Neural progenitor cell (in vitro differentiated cells): ENCODE measurements around the gene ACTBL2. TPM values are rescaled to one million over a fixed set of nuclear protein-coding genes. Genes with fewer than 3 reads are reported as not detected.
A peak's percentile ranks its signal among the peaks of the same experiment; 100 is the strongest.

ENCODE experiments used
- DNase-seq: peaks from one replicate; pipeline ENCODE4 v3.0.0-alpha.2; 2016; ENCODE audit warnings: low spot score
- H2AFZ ChIP-seq: fragments of 200-600 bp; sonication (generic); replicated peaks from 2 replicates; pipeline ENCODE4 v1.6.1; 2016; ENCODE audit warnings: antibody characterized with exemption
- H3F3A ChIP-seq: fragments of 200-600 bp; sonication (generic); 2 replicates; pipeline ENCODE4 v1.6.1; 2016; ENCODE audit warnings: antibody characterized with exemption, low read depth
- H3K27ac ChIP-seq: fragments of 200-600 bp; sonication (generic); 2 replicates; pipeline ENCODE4 v1.5.1; 2016; ENCODE audit warnings: mild to moderate bottlenecking
- H3K27me3 ChIP-seq: fragments of 200-600 bp; sonication (generic); 2 replicates; pipeline ENCODE4 v1.6.1; 2016; ENCODE audit warnings: mild to moderate bottlenecking, moderate library complexity
- H3K36me3 ChIP-seq: fragments of 200-600 bp; sonication (generic); 2 replicates; pipeline ENCODE4 v1.5.1; 2016
- H3K4me1 ChIP-seq: fragments of 200-600 bp; sonication (generic); 2 replicates; pipeline ENCODE4 v1.6.1; 2016; ENCODE audit warnings: mixed run types
- H3K4me2 ChIP-seq: fragments of 200-600 bp; sonication (generic); 2 replicates; pipeline ENCODE4 v1.6.1; 2016
- H3K4me3 ChIP-seq: fragments of 200-600 bp; sonication (generic); 2 replicates; pipeline ENCODE4 v1.5.1; 2016
- H3K79me2 ChIP-seq: fragments of 200-600 bp; sonication (generic); 2 replicates; pipeline ENCODE4 v1.6.1; 2016; ENCODE audit warnings: low read depth
- H3K9ac ChIP-seq: fragments of 200-600 bp; sonication (generic); 2 replicates; pipeline ENCODE4 v1.6.1; 2016
- H3K9me3 ChIP-seq: fragments of 200-600 bp; sonication (generic); 2 replicates; pipeline ENCODE4 v1.5.1; 2016; ENCODE audit warnings: low read depth
- H4K20me1 ChIP-seq: fragments of 200-600 bp; sonication (generic); 2 replicates; pipeline ENCODE4 v1.6.1; 2016; ENCODE audit warnings: low read depth
- H3K27ac Mint-ChIP-seq: 3 replicates; pipeline ENCODE4 v1.8.0; 2021; ENCODE audit warnings: mixed read lengths
- H3K27me3 Mint-ChIP-seq: 2 replicates; pipeline ENCODE4 v1.8.0; 2022; ENCODE audit warnings: low read depth, mild to moderate bottlenecking, inconsistent platforms, moderate library complexity, mixed read lengths; ENCODE audit not compliant: insufficient read depth
- H3K36me3 Mint-ChIP-seq: 3 replicates; pipeline ENCODE4 v1.8.0; 2021; ENCODE audit warnings: mixed read lengths
- H3K4me1 Mint-ChIP-seq: 3 replicates; pipeline ENCODE4 v1.8.0; 2021; ENCODE audit warnings: mixed read lengths
- H3K4me3 Mint-ChIP-seq: 3 replicates; pipeline ENCODE4 v1.8.0; 2021; ENCODE audit warnings: mild to moderate bottlenecking, moderate library complexity, mixed read lengths
- H3K9me3 Mint-ChIP-seq: 3 replicates; pipeline ENCODE4 v1.8.0; 2020; ENCODE audit warnings: mixed read lengths
- CTCF ChIP-seq: fragments of 200-600 bp; sonication (generic); IDR thresholded peaks from 2 replicates; pipeline ENCODE4 v1.5.1; 2017; ENCODE audit warnings: antibody characterized with exemption, mild to moderate bottlenecking
- EZH2 ChIP-seq: fragments of 200-600 bp; sonication (generic); IDR thresholded peaks from 2 replicates; pipeline ENCODE4 v1.6.1; 2017; ENCODE audit warnings: antibody characterized with exemption, mild to moderate bottlenecking, moderate library complexity
- EZH2phosphoT487 ChIP-seq: fragments of 200-600 bp; sonication (generic); IDR thresholded peaks from 2 replicates; pipeline ENCODE4 v1.6.1; 2017; ENCODE audit warnings: antibody characterized with exemption
- total RNA-seq: library from RNA; depleted of rRNA; stranded (reverse); fragments of >200 nt; gene quantifications from 2 replicates; pipeline ENCODE4 v1.2.3, GENCODE V29; 2015; ENCODE audit warnings: low replicate concordance

ACTBL2 gene
- total RNA-seq, 1 donor from 2014 or later: not detected

- Mint-ChIP-seq H3K4me1 (peaks cover 3% of the 10 kb centered on the region), H3K27me3 (no peaks in the 10 kb centered on the region), H3K9me3 (no peaks in the 10 kb centered on the region), H3K27ac (no peak overlapping the region), H3K4me3 (no peak overlapping the region), H3K36me3 (no peaks in the 10 kb centered on the region)
- no peak for TF ChIP-seq EZH2phosphoT487
- no peak for TF ChIP-seq CTCF
- TF ChIP-seq EZH2: no peak
- H3K27ac ChIP-seq: no peak overlapping the region
- no peak overlapping the region for H3K4me2 ChIP-seq
- no peaks in the 10 kb centered on the region for H3K9me3 ChIP-seq
- no peaks in the 10 kb centered on the region for H3K27me3 ChIP-seq
- no peak overlapping the region for H2AFZ ChIP-seq
- H4K20me1 ChIP-seq: no peaks in the 10 kb centered on the region
- H3K36me3 ChIP-seq: no peaks in the 10 kb centered on the region
- no peak overlapping the region for H3K9ac ChIP-seq
- H3K4me1 ChIP-seq: no peaks in the 10 kb centered on the region
- H3K79me2 ChIP-seq: no peaks in the 10 kb centered on the region
- H3K4me3 ChIP-seq: no peak overlapping the region
- no peaks in the 10 kb centered on the region for H3F3A ChIP-seq
- no peak for DNase-seq
Observed at GRCh38 chr5:57504357-57504756, 21.7 kb upstream of the ACTBL2 start.

GRCh38 chr5:57503433-57503832 is 20.8 kb upstream of the ACTBL2 start:
- H3K9me3 Mint-ChIP-seq: no peaks in the 10 kb centered on the region
- no peak overlapping the region for H3K9ac ChIP-seq
- H3K27ac ChIP-seq: no peak overlapping the region
- H3K9me3 ChIP-seq: no peaks in the 10 kb centered on the region
- no peak overlapping the region for H2AFZ ChIP-seq
- no peak for DNase-seq
- no peaks in the 10 kb centered on the region for H3K4me1 ChIP-seq
- no peaks in the 10 kb centered on the region for H3F3A ChIP-seq
- no peak for TF ChIP-seq CTCF
- TF ChIP-seq EZH2: no peak
- no peak for TF ChIP-seq EZH2phosphoT487
- H3K27ac Mint-ChIP-seq: no peak overlapping the region
- H3K4me1 Mint-ChIP-seq: peaks cover 3% of the 10 kb centered on the region
- H4K20me1 ChIP-seq: no peaks in the 10 kb centered on the region
- no peaks in the 10 kb centered on the region for H3K36me3 ChIP-seq
- H3K4me3 Mint-ChIP-seq: no peak overlapping the region
- no peak overlapping the region for H3K4me2 ChIP-seq
- no peaks in the 10 kb centered on the region for H3K27me3 ChIP-seq
- no peaks in the 10 kb centered on the region for H3K36me3 Mint-ChIP-seq
- no peaks in the 10 kb centered on the region for H3K27me3 Mint-ChIP-seq
- no peak overlapping the region for H3K4me3 ChIP-seq
- no peaks in the 10 kb centered on the region for H3K79me2 ChIP-seq

GRCh38 chr5:57501414-57502201 is 19.0 kb upstream of the ACTBL2 start:
- Histone ChIP-seq H2AFZ (no peak overlapping the region), H3K9me3 (no peaks in the 10 kb centered on the region), H3K36me3 (no peaks in the 10 kb centered on the region), H3K27me3 (no peaks in the 10 kb centered on the region), H4K20me1 (no peaks in the 10 kb centered on the region), H3K27ac (no peak overlapping the region), H3K4me1 (no peaks in the 10 kb centered on the region), H3K79me2 (no peaks in the 10 kb centered on the region), H3K4me3 (no peak overlapping the region), H3K4me2 (no peak overlapping the region), H3F3A (no peaks in the 10 kb centered on the region), H3K9ac (no peak overlapping the region)
- Mint-ChIP-seq H3K9me3 (no peaks in the 10 kb centered on the region), H3K36me3 (no peaks in the 10 kb centered on the region), H3K4me3 (no peak overlapping the region), H3K4me1 (peaks cover 3% of the 10 kb centered on the region), H3K27me3 (peaks cover 2% of the 10 kb centered on the region), H3K27ac (peak overlapping the region; percentile 70)
- TF ChIP-seq CTCF (no peak), EZH2 (no peak), EZH2phosphoT487 (no peak)
- no peak for DNase-seq
